NCI-H446 treated with DMSO at 0.1 percent for 48 hours (cell line): ENCODE results near the gene PDE2A.

Experiments
- DNase-seq: peaks from one replicate; lab custom pipeline; 2025; lab: John Stamatoyannopoulos, UW

The PDE2A gene

DNA sequence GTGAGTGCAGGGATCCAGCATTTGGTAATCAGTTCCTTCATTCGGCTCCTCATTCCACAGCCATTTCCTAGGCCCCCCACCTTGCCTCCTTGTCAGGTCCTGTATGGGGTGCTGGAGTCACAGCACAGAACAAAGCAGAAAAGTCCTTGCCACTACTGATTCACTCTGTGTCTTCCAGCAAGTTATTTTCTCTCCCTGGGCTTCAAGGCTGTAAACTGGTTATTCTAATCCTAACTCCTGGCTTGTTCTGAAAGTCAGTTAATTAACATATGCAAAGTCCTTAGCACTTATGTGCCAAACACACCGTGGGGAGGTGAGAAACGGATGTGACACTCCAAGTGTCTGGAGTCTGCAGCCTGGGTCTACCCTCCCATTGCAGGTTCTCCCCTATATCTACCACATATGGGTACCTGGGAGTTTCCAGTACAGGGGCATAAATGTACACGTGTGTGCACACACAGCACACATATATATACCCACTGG lies 30.6 kb upstream of the PDE2A start:
- no peak for DNase-seq

DNA sequence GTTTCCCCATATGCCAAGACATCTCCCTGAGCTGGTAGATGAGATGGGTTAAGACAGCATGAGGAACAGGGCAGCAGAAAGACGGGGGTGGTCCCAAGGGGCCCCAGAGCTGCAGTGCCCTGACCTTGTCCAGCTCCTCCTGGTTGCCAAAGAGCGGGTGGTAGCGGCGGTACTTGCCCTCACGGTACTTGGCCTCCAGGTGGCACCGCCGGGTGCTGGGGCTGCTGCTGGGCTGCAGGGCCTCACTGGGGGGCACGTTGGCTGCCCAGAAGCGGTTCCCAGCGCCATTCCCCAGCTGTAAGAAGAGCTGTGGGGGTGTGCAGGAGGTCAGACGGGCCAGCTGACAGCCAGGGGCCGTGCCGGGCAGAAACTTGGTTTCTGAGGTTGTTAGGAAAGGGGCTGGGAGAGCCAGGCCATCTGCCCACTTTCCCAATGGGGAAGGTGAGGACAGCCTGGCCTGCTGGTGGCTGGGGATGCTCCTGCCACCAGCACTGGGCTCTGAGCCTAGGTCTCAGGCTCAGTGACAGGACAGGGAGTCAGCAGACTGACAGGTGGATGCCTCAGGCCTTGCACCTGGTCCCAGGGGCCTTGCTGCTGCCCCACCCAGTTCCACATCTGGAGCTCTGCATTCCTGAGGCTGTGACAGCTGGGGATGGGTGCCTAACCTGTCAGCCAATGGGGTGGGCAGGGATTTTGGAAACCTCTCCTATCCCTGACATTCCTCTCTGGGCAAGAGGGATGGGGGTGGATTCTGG lies 30.0 kb upstream of the PDE2A start:
- no peak for DNase-seq

DNA sequence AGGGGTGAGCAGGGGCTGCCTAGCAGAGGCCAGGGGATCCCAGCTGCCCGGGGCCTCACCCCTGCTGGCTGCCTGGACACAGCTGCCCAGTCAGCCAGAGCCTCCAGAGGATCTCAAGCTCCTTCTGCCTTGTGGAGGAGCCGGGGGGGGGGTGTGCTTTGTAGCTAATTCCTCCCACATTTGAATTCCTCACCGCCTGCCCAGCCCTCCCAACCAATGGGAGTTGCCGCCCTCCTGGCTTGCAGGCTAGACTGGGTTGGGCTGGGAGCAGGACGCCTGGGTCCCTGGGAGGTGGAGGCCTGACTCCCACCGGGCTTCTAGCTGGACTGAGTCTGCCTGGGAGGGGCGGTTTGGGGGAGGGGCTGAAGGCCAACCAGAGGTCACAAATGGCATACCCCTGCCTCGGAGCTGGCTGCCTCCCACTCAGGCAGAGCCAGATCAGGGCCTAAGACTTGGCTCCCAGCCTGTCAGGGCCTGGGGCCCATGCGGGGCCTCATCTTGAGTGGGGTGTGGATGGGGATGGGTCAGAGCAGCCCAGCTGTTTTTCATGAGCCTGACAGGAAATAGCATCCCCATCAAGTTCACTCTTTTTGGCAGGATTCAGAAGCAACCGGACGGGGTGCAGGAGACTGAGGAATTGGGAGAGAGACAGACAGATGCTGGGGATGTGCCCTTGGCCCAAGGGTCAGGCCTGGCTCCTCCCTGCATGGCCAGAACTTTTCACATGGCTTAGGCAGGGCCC lies 29.2 kb upstream of the PDE2A start:
- no peak for DNase-seq

DNA sequence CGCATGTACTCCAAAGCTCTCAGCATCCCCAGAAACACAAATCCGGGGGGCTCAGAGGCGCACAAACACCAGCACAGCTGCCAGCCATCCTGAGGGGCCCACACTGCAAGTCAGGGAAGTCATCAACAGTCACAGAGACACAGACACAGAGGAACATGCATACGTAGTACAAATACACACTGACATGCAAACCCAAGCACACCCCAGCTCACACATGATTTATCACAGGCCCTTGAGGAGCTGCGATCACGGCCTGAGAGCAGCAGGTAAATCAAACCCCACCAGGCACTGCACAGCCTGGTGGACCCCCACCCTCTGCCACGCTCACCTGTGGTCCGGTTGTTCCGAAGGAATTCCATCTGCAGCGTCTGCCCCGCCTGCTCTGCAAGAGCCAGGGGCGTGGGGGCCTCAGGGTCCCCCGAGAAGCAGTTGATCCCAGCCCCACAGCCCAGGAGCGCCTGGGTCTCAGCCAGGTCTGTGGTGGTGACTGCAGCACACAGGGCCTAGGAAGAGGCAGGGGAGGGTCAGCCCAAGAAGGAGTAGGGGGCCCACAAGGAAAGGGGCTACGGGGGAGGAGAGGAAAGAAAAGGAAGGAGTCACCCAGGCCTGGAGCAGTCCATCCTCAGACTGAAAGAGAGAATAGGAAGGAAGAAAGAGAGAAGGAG lies 28.5 kb upstream of the PDE2A start:
- DNase-seq: no peak

DNA sequence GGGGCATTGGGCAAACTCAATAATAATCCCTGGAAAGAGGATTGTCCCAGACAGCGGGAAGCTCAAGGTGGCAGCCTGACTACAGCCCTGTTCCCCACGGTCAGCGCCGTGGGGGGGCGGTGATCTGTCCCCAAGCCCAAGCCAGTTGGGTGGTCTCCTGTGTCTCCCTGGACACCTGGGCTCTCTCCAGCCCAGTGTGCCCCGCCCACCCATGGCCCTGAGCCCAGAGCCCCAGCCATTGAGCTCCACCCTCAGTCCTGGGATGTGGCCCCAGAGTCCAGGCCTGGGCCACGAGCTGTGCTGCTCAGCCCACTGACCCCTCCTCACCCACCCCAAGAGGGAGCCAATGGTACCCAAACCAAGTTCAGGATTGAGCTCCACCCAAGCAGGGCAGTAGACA lies 27.9 kb upstream of the PDE2A start:
- no peak for DNase-seq

DNA sequence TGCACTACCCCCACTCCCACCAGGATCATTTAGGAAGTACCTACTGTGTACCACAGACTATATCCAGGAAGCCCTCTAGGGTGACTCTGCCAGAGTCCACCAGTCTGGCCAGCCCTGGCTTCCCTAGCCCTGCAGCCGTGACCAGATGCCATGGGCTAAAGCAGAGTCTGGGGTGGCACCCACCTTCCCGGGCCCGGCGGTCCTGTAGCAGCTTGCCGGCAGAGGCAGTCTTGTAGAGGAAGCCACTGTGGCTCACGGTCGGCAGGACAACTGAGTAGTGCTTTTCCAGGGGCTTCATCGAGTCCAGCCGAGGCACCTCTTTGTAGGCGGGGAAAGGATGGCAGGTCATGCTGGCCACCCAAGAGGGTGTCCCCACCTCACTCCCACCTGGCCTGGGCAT lies 27.2 kb upstream of the PDE2A start:
- DNase-seq: no peak

DNA sequence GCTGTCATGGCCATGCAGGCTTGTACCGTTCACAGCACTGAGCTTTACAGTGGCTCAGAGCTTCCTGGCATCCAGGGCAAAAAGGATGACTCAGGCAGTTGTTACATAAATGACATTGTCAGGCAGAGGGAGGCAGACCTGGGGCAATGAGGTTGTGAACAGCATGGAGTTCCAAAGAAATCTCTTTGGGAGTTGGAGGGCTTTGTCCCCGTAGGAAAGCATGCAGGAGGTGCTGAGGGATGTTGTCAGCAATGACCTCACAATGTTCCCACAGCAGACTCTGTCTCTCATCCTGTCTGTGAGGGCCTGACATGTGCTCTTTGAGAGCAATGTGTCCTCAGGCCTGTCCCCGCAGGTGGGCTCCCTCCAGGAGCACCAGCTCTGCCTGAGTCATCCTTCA lies 25.9 kb upstream of the PDE2A start:
- DNase-seq: no peak

DNA sequence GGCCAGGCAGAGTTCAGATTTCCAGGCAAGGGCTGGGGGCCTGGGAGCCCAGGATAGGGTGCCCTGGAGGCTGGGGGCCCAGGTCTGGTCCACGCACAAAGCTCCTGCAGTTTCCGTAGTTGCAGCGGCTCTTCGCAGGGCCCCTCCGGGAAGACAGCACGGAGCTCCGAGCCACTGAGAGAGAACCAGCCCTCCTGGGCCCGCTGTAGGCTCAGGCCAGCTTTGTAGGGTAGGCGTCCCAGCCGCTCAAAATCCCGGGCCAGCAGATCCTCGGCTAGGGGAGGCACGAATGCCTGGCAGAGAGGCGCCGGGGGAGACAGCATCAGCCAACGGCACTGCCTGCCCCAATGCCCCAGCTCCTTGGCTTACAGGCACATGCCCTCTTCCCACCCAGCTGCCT lies 23.6 kb upstream of the PDE2A start:
- DNase-seq: no peak

DNA sequence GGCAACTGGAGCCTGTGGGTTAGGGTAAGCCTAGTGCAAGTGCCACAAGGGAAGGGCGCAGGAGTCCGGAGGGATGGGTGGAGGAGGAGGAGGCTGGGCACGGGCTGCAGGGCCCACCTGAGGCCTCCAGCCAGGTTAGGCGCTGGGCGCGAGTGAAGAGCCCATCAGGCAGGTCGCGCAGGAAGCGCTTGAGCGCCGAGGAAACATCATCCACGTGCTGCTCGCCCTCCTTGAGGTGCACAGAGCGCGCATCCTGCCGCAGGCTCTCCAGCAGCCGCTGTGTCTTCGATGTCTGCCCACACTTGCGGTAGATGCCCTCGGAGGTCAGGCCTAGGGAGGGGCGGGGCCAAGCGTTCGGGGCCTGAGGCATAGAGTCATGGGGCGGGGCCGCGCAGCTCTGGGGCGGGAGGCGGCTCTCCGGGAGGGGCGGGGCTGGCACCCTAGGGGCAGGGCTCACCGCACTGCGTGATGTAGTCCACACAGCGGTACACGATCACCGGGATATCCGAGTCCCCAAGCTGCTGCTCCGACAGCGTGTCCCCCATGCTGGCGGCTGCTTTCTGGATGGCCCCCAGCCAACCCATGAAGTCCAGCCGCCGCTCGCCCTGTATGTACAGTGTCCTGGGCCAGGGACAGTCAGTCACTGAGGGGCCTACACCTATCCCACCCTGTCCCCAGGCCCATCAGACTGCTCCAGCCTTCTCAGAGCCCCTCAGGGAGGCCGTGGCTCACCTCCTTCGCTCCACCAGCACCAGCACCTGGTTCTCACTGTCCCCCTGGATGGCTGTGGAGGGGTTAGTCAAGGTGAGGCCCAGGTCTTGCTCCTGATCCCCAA lies 22.9 kb upstream of the PDE2A start:
- no peak for DNase-seq

DNA sequence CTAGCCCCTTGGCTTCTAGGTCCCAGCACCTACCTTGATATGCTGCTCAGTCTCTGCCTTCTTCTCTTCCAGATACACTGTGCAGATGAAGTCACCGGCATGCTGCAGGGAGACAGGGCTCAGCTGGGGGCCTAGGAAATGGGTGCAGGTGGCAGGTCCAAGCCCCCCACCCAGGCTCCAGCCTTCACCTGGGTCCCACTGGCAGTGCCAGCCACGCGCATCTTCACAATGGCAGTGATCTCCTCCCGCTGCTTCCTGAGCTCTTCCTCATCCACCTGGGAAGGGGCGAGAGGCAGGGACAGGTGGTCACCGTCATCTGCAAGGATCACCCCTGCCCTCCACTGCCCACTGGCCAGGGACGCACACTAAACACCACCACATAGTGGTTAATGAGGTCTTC lies 21.1 kb upstream of the PDE2A start:
- DNase-seq: no peak

DNA sequence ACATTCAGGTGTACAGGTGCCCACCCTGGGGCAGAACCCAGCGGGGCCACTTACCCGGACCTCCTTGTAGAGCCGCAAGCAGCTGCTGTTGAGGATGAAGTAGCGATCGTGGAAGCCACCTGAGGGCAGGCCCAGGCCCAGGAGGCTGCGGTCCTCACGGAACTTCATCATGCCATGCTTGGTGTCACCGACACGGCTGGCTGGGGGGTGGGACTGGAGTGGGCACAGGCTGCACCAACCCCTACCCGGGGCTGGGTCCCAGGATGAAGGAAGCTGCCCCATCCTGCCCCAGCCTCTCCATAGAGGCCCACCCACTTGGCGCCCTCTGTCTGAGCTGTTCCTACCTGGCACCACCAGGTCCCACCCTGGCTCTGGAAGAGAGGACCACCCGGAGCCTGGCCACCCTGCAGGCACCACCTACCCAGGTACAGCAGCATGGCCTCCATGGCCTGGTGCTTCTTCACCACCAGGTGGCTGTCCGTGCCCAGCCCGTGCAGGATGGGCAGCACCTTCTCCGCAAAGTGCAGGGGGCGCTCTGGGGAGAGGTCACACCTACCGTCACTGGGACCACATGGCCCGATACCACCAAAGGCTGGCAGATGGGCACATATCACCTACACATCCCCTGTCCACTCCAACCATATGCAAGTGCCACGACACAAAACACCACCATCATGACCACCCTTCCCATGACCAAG lies 19.2 kb upstream of the PDE2A start:
- no peak for DNase-seq

DNA sequence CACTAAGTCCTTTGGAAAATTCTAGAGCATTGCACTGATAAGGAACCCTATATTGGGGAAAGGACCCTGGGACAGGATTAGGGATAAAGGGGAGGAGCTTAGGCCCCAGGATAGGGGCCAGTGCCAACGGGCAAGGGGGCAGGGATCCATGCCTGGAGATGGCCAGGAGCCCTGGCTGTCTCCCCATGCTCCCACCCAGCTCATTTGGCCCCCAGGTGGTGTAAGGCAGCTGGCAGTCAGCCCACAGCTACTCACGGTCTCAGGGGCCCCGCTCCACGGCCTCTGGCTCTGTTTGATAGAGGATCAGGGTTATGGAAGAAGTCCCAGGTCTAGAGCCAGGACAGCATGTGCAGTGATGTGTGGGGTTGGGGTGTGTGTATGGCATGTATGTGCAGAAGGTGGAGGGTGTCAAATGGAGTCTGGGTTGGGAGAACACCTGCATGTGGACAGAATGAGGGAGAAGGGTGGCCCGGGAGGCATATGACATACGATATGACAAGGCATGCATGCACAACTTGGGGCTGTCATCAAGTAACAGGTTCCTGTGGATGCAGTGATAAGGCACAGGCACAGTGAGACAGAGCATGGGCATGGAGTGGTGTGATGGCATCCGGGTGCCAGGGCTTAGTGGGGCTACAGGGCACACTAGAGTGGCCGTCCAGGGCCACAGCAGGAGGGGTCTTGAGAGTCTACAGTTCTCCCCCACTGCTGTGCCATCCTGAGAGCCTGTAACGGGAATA lies 18.4 kb upstream of the PDE2A start:
- no peak for DNase-seq

DNA sequence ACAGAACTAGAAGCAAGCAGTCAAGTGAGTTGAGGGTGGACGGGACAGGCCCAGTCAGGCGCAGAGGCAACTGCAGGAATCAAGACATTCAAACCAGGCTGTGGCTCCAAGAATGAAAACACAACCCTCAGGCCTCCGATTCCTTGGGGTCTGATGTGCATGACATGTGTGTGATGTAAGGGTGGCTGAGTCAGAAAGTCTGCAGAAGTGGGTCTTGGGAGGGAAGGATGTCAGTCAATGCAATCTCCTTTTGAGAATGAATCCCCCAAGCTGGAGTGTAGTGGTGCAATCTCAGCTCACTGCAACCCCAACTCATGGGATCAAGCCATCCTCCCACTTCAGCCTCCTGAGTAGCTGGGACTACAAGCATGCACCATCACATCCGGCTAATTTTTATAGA lies 15.9 kb upstream of the PDE2A start:
- DNase-seq: no peak

DNA sequence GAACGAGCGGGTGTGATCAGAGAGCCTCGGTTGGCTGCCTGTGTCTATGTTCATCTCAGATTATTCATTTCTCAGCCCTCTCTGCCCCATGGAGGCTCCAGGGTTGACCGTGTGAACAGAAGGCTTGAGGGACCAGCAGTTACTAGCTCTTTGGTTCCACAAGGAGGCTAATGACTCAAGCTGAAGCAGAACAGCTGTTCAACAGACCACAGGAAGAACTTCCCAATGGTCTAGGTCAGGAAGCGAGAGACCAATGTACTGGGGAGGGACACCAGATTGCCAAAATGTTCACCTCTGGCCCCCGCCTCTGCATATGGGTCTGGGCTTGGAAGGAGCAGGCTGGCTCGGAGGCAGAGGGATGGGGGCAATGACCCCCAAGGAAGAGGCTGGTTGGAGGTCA lies 14.7 kb upstream of the PDE2A start:
- no peak for DNase-seq

DNA sequence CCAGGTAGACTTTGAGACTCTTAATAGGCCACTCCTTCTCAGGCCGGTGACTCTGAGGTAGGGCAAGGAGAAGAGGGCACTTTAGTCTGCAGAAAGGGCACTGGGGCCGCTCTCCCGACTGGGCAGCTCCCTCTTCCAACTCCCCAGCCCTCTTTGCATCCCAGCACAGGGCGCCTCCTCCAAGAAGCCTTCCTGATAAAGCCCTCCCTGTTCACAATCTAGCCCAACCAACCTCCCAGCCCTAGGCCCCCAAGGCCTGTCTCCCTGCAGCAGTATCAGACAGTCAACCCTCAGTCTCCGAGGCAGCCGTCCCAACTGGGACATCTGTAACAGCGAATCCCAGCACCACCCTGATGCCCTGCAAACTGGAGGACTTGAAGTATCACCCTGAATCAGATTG lies 14.3 kb upstream of the PDE2A start:
- no peak for DNase-seq

DNA sequence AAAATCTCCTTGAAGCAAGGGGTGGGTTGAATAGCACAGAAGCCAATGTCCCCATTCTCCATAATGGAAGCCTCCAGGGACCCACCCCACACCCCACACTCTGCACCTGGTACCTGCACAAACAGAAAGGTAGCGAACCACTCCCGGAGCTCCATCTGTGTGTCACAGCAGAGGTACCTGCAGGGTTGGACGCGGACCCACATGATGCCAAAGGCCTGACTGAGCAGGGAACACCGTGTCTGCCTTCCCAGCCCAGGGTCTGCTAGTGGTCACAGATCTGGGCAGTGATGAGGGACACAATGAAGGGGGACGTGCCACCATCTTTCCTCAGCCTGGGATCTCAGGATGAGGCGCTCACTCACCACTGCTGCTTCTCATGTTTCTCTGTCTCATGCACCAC lies 13.1 kb upstream of the PDE2A start:
- DNase-seq: no peak

DNA sequence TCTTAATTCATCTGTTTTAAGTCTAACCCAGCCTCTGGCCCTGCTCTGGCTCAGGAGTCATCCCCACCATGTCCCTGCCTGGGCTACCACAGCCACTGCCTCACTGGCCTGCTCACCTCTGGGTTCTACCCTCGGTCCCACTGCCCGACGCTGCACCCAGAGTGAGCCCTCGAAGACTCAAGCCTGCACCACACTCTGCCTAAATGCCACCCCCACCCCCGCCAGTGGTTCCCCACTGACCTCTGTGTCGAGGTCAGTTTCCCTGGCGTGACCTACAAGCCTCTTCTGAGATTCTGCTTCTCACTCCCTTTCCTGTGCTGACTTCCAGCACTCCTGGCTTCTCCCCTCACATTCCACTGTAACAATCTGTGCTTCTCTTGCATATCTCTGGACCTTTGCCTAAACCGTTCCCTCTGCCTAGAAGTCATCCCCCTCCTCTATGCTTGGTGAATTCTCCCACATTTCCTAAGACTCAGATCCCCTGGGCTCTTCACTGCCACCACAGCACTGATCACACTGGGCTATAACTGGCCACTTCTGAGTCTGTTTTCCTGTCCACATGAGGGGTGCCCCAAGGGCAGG lies 12.5 kb upstream of the PDE2A start:
- no peak for DNase-seq

DNA sequence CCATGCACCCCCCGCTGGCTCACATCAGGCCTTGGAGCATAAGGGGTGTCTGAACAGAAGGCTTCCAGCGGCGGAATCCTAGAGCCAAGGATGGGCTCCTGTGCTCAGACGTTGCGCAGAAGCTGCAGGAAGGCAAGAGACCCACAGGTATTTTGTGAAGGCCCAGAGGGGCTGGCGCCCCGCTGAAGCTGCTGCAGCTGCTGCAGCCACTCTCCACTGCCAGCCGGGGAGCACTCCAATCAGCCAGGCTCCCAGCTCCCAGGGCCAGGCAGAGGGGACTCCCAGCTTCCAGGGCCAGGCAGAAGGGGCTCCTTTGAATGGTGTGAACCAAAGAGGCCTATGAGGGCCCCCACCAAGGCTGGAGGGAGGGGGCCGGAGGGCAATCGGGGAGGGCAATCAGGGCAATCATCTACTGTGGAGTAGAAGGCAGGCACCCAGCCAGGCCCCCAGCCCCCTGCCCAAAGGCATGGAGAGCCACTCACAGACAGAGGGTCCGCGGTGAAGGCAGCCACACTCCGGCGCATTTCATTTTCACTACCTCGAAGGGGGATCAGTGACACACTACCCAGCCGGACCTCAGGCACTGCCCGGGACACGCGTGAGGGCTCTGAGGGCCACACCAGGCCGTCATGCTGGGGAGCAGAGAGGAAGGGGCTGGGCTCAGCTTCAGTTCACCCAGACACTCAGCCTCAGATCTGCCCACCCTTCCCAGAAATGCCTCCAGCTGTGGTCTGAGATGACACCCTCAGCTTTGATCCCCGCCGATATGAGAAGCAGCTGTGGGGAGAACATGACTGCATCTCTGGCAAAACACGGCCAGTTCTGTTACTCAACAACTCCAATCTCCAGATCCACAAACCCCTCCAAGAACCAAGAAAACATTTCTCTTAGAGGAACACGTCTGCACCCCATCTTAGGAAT lies 11.6 kb upstream of the PDE2A start:
- DNase-seq: no peak

DNA sequence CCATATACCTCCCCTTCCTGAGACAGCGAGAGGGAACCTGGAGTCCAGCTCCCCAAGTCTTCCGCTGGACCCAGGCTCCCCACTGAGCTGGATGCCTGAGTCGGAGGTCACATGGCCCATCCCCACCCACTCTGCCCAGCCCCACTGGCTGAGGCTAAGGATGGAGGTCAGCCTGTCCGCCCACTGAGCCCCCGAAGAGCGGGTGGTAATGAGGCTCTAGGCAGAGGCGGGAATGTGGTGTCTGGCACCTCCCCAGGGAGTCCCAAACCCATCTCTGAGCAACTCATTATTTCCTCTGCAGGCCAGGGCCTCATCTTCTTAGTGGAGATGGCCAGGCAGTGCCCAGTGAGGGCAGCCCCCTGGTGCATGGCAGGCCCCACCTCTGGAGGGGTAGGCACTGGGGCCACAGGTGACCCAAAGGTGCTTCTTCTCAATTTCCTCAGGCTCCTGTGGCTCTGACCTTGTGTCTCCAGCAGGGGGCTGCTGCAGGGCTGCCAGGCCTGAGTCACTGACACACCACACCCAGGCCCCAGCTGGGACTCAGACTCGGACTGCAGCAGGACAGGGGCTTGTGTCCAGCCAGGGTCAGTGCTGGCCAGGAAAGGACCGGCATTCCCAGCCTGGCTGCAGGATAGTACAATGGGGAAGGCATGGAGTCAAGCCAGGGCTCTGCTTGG lies 10.2 kb upstream of the PDE2A start:
- no peak for DNase-seq
